ENCODE measurements around the gene GAS2L1. TPM values are rescaled to one million over a fixed set of nuclear protein-coding genes. Genes with fewer than 3 reads are reported as not detected.
A peak's percentile ranks its signal among the peaks of the same experiment; 100 is the strongest.
"Not testable (repeated sequence)": the region's sequence is repeated elsewhere in the genome, so short reads cannot be mapped to it uniquely, and the experiment has no call there.

Gene GAS2L1
- total and polyA plus RNA-seq, 2 donors (not counting 3 experiments of a cell fraction or from before 2014, with no cell fraction given): 30.5 to 44.0 TPM

DNA sequence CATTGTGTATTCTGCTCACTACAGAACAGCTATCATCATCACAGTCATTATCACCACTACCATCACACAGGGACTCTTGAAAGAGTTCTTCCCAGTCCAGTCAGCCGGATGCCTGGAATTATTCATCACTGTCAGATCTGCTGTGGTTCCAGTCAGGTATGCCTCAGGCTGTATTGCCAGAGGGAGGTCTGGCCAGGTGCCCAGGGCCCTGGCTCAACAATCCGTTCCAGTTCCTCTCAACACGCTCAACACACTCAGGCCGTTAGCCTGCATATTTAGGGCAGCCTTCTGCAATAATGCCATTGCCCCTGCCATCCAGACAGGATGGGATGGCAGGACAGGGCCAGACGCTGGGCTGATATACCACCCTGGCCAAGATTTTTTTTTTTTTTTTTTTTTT, 37.7 kb downstream of the GAS2L1 start:
- Histone ChIP-seq H4K20me1 (replicated peaks; ENCODE audit: control insufficient read depth, extremely low read depth, insufficient read depth, low read length) (no peaks in the 10 kb centered on the region), H2AFZ (ENCODE audit: low read depth, low read length) (no peak overlapping the region), H3K27ac (ENCODE audit: insufficient read depth, low read depth, low read length) (no peak overlapping the region), H3K4me2 (ENCODE audit: insufficient read depth, low read length) (no peak overlapping the region), H3K79me2 (ENCODE audit: control insufficient read depth, insufficient read depth, low read length) (no peaks in the 10 kb centered on the region), H3K9me1 (replicated peaks; ENCODE audit: control insufficient read depth, extremely low read depth, insufficient read depth, low read length) (no peaks in the 10 kb centered on the region), H3K27me3 (ENCODE audit: control insufficient read depth in 2 of 2, insufficient read depth in 2 of 2, low read length in 2 of 2) (no peaks in the 10 kb centered on the region), H3K36me3 (ENCODE audit: control insufficient read depth in 2 of 2, extremely low read depth in 1 of 2, insufficient read depth in 2 of 2, low read length in 2 of 2) (peaks cover 16 to 72% of the 10 kb centered on the region in 2 experiments), H3K4me1 (ENCODE audit: control insufficient read depth, extremely low read depth, insufficient read depth, low read length) (no peaks in the 10 kb centered on the region), H3K4me3 (replicated peaks in 1 of 3; ENCODE audit: insufficient read depth in 1 of 3, low read depth in 1 of 3, low read length in 3 of 3) (no peak overlapping the region), H3K9me3 (replicated peaks; ENCODE audit: control insufficient read depth, insufficient read depth, low read length) (no peaks in the 10 kb centered on the region), H3K9ac (replicated peaks; ENCODE audit: extremely low read depth, insufficient read depth, low read length) (no peak overlapping the region)
- dilution Hi-C loops (cut with MboI; ENCODE audit: extremely low pct_ligation_motif_present, low sequenced_read_pairs): no loop called here
- intact Hi-C loops (cut with micrococcal nuclease): no loop called here
- no peak for DNase-seq (ENCODE audit: low read depth, low spot score)
- TF ChIP-seq EZH2 (IDR thresholded peaks at IDR 0.05; ENCODE audit: borderline replicate concordance, low read depth, low read length, severe bottlenecking) (no peak), JUN (IDR thresholded peaks at IDR 0.05; ENCODE audit: borderline replicate concordance, insufficient read depth, insufficient read length, low read depth) (no peak), FOS (IDR thresholded peaks at IDR 0.05; ENCODE audit: borderline replicate concordance, insufficient read depth, low read length) (no peak), POLR2AphosphoS5 (IDR thresholded peaks at IDR 0.05; ENCODE audit: insufficient read depth, low read depth, low read length) (no peak), GATA2 (IDR thresholded peaks at IDR 0.05; ENCODE audit: insufficient read depth, insufficient read length, low read depth, low read length) (no peak), MYC (IDR thresholded peaks at IDR 0.05; ENCODE audit: low read depth, low read length) (no peak), POLR2A (IDR thresholded peaks at IDR 0.05; ENCODE audit: low read depth, low read length) (no peak)
- TF ChIP-seq, protein P1, sequence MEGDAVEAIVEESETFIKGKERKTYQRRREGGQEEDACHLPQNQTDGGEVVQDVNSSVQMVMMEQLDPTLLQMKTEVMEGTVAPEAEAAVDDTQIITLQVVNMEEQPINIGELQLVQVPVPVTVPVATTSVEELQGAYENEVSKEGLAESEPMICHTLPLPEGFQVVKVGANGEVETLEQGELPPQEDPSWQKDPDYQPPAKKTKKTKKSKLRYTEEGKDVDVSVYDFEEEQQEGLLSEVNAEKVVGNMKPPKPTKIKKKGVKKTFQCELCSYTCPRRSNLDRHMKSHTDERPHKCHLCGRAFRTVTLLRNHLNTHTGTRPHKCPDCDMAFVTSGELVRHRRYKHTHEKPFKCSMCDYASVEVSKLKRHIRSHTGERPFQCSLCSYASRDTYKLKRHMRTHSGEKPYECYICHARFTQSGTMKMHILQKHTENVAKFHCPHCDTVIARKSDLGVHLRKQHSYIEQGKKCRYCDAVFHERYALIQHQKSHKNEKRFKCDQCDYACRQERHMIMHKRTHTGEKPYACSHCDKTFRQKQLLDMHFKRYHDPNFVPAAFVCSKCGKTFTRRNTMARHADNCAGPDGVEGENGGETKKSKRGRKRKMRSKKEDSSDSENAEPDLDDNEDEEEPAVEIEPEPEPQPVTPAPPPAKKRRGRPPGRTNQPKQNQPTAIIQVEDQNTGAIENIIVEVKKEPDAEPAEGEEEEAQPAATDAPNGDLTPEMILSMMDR (IDR thresholded peaks at IDR 0.05; ENCODE audit: extremely low read depth in 1 of 2, insufficient read depth in 1 of 2, low read depth in 1 of 2, low read length in 2 of 2): no peak
- TF ChIP-seq, protein P2, sequence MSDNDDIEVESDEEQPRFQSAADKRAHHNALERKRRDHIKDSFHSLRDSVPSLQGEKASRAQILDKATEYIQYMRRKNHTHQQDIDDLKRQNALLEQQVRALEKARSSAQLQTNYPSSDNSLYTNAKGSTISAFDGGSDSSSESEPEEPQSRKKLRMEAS (IDR thresholded peaks at IDR 0.05; ENCODE audit: insufficient read depth, insufficient read length): no peak
- no TSS peak for BruUV-seq (replicated peaks)
- ChIA-PET POLR2A (interaction anchor here (0.6 kb wide), 1 partner anchor 74 kb away, joined by 3 read pairs; no protein-coding TSS in a partner anchor), CTCF (no interaction called here)
- no peak for FAIRE-seq

DNA sequence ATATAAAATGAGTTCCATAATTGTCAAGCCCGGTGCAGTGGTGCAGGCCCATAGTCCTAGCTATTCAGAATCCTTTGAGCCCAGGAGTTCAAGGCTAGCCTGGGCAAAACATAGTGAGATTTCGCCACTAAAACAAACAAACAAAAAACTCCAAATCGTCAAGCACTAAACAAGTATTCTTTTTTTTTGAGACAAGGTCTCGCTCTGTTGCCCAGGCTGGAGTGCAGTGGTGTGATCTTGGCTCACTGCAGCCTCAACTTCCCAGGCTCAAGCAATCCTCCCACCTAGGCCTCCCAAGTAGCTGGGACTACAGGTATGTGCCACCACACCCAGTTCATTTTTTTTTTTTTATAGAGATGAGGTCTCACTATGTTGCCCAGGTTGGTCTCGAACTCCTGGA, 38.4 kb downstream of the GAS2L1 start:
- H3K4me1 ChIP-seq (ENCODE audit: control insufficient read depth, extremely low read depth, insufficient read depth, low read length); DNase-seq (ENCODE audit: low read depth, low spot score); H3K4me3 ChIP-seq (replicated peaks in 1 of 3; ENCODE audit: insufficient read depth in 1 of 3, low read depth in 1 of 3, low read length in 3 of 3); dilution Hi-C loops (cut with MboI; ENCODE audit: extremely low pct_ligation_motif_present, low sequenced_read_pairs); BruUV-seq (replicated peaks); H3K79me2 ChIP-seq (ENCODE audit: control insufficient read depth, insufficient read depth, low read length); intact Hi-C loops (cut with micrococcal nuclease); H3K9me1 ChIP-seq (replicated peaks; ENCODE audit: control insufficient read depth, extremely low read depth, insufficient read depth, low read length); H4K20me1 ChIP-seq (replicated peaks; ENCODE audit: control insufficient read depth, extremely low read depth, insufficient read depth, low read length); H3K27ac ChIP-seq (ENCODE audit: insufficient read depth, low read depth, low read length); H3K4me2 ChIP-seq (ENCODE audit: insufficient read depth, low read length); H3K9ac ChIP-seq (replicated peaks; ENCODE audit: extremely low read depth, insufficient read depth, low read length); H2AFZ ChIP-seq (ENCODE audit: low read depth, low read length); H3K27me3 ChIP-seq (ENCODE audit: control insufficient read depth in 2 of 2, insufficient read depth in 2 of 2, low read length in 2 of 2); CTCF ChIA-PET; H3K9me3 ChIP-seq (replicated peaks; ENCODE audit: control insufficient read depth, insufficient read depth, low read length): not testable (repeated sequence)
- FAIRE-seq: peak; percentile 21
- H3K36me3 ChIP-seq (ENCODE audit: control insufficient read depth in 2 of 2, extremely low read depth in 1 of 2, insufficient read depth in 2 of 2, low read length in 2 of 2): peaks cover 16 to 72% of the 10 kb centered on the region in 2 experiments
- POLR2A ChIA-PET: interaction anchor here (0.6 kb wide), 1 partner anchor 74 kb away, joined by 3 read pairs; no protein-coding TSS in a partner anchor
